BJ (cell line): ENCODE measurements around the gene CA10. TPM values are rescaled to one million over a fixed set of nuclear protein-coding genes. Genes with fewer than 3 reads are reported as not detected.

Source experiments
- CTCF ChIA-PET: fragments of 350-600 bp; formaldehyde crosslinking; extraction: SDS; loops from one replicate; lab custom pipeline; 2021; ENCODE audit warnings: antibody characterized with exemption, inconsistent platforms; lab: Yijun Ruan, JAX
- POLR2A ChIA-PET: fragments of 300-600 bp; sonication (Branson Sonifier 250); formaldehyde crosslinking; extraction: SDS; loops from one replicate; lab custom pipeline; 2021; ENCODE audit warnings: antibody characterized with exemption; lab: Charles Lee
- DNase-seq: peaks from one replicate; pipeline ENCODE4 v3.0.0-alpha.2; 2011; ENCODE audit warnings: low read depth
- H3K27me3 ChIP-seq: 2 replicates; pipeline ENCODE4 v1.6.0; 2011; ENCODE audit warnings: low read length; ENCODE audit not compliant: control insufficient read depth, insufficient read depth
- H3K36me3 ChIP-seq: 2 replicates; pipeline ENCODE4 v1.5.1; 2011; ENCODE audit warnings: low read length; ENCODE audit not compliant: control insufficient read depth, insufficient read depth
- H3K4me3 ChIP-seq: 2 replicates; pipeline ENCODE4 v1.5.1; 2011; ENCODE audit warnings: low read depth, mild to moderate bottlenecking, control low read depth, low read length
- polyA plus RNA-seq: library from polyadenylated mRNA; depleted of rRNA; stranded (reverse); fragments of >200 nt; gene quantifications from 2 replicates; pipeline ENCODE4 v1.2.3, GENCODE V29; 2011
- TF ChIP-seq, protein P1 (sequence below): IDR thresholded peaks from 2 replicates; pipeline ENCODE4 v1.5.1; 2011; ENCODE audit warnings: low read depth, mild to moderate bottlenecking, control low read depth, inconsistent platforms, low read length, moderate library complexity; ENCODE audit not compliant: insufficient read depth

Gene CA10
- polyA plus RNA-seq, 1 experiment, result not detected

GRCh38 chr17:51683291-51683690 is 475.2 kb downstream of the CA10 start:
- Histone ChIP-seq H3K4me3 (no peak overlapping the region), H3K36me3 (no peaks in the 10 kb centered on the region), H3K27me3 (no peaks in the 10 kb centered on the region)
- POLR2A ChIA-PET, result no interaction called here
- TF ChIP-seq, protein P1, sequence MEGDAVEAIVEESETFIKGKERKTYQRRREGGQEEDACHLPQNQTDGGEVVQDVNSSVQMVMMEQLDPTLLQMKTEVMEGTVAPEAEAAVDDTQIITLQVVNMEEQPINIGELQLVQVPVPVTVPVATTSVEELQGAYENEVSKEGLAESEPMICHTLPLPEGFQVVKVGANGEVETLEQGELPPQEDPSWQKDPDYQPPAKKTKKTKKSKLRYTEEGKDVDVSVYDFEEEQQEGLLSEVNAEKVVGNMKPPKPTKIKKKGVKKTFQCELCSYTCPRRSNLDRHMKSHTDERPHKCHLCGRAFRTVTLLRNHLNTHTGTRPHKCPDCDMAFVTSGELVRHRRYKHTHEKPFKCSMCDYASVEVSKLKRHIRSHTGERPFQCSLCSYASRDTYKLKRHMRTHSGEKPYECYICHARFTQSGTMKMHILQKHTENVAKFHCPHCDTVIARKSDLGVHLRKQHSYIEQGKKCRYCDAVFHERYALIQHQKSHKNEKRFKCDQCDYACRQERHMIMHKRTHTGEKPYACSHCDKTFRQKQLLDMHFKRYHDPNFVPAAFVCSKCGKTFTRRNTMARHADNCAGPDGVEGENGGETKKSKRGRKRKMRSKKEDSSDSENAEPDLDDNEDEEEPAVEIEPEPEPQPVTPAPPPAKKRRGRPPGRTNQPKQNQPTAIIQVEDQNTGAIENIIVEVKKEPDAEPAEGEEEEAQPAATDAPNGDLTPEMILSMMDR, result no peak
- no peak for DNase-seq
- CTCF ChIA-PET, result no interaction called here

GRCh38 chr17:51682115-51682514 is 476.4 kb downstream of the CA10 start:
- Histone ChIP-seq H3K36me3 (no peaks in the 10 kb centered on the region), H3K4me3 (no peak overlapping the region), H3K27me3 (no peaks in the 10 kb centered on the region)
- CTCF ChIA-PET, result no interaction called here
- POLR2A ChIA-PET, result no interaction called here
- TF ChIP-seq, protein P1, result no peak
- no peak for DNase-seq

- ChIA-PET POLR2A (no interaction called here), CTCF (no interaction called here)
- TF ChIP-seq, protein P1, result no peak
- no peaks in the 10 kb centered on the region for H3K36me3 ChIP-seq
- H3K27me3 ChIP-seq, result no peaks in the 10 kb centered on the region
- no peak overlapping the region for H3K4me3 ChIP-seq
- DNase-seq, result no peak
Measured at GRCh38 chr17:51677875-51678274, 480.6 kb downstream of the CA10 start.

GRCh38 chr17:51676691-51677487 is 481.6 kb downstream of the CA10 start:
- no peak overlapping the region for H3K4me3 ChIP-seq
- CTCF ChIA-PET, result no interaction called here
- no peaks in the 10 kb centered on the region for H3K27me3 ChIP-seq
- DNase-seq, result no peak
- TF ChIP-seq, protein P1, result no peak
- no peaks in the 10 kb centered on the region for H3K36me3 ChIP-seq
- POLR2A ChIA-PET, result no interaction called here

GRCh38 chr17:51674579-51675255 is 483.8 kb downstream of the CA10 start:
- no peak for DNase-seq
- no peaks in the 10 kb centered on the region for H3K27me3 ChIP-seq
- TF ChIP-seq, protein P1, result no peak
- ChIA-PET POLR2A (no interaction called here), CTCF (no interaction called here)
- H3K36me3 ChIP-seq, result no peaks in the 10 kb centered on the region
- no peak overlapping the region for H3K4me3 ChIP-seq
